PC-9 (cell line): ENCODE results near the gene F11. TPM values are rescaled to one million over a fixed set of nuclear protein-coding genes. Genes with fewer than 3 reads are reported as not detected.

ENCODE experiments used
- BruUV-seq: library from RNA; stranded (reverse); fragments of 400-500 nt; replicated peaks from 2 replicates; lab custom pipeline; 2021; lab: Mats Ljungman, UMichigan
- CTCF ChIA-PET: fragments of 300-600 bp; sonication (Branson Sonifier 250); formaldehyde crosslinking; loops from one replicate; lab custom pipeline; 2022; ENCODE audit warnings: antibody characterized with exemption; lab: Charles Lee
- POLR2A ChIA-PET: fragments of 300-600 bp; sonication (Branson Sonifier 250); formaldehyde crosslinking; loops from one replicate; lab custom pipeline; 2022; ENCODE audit warnings: antibody characterized with exemption; ENCODE audit not compliant: unreplicated experiment; lab: Charles Lee
- DNase-seq, 2 experiments: peaks; one replicate each; pipeline versions ENCODE4 v3.0.0 to v3.0.0-alpha.2; 2015 to 2022; ENCODE audit warnings: mixed read lengths in 1 of 2
- H2AFZ ChIP-seq: fragments of 200-600 bp; sonication (generic); 2 replicates; pipeline ENCODE4 v1.8.1; 2017; ENCODE audit warnings: antibody characterized with exemption
- H3F3A ChIP-seq: fragments of 200-600 bp; sonication (generic); 2 replicates; pipeline ENCODE4 v1.8.1; 2017; ENCODE audit warnings: antibody characterized with exemption, mild to moderate bottlenecking, low read depth; ENCODE audit not compliant: insufficient read depth
- H3K27ac ChIP-seq: fragments of 200-600 bp; sonication (generic); 2 replicates; pipeline ENCODE4 v1.6.1; 2016; ENCODE audit warnings: mixed run types
- H3K27me3 ChIP-seq: fragments of 200-600 bp; sonication (generic); 2 replicates; pipeline ENCODE4 v1.6.1; 2016; ENCODE audit warnings: low read depth, mixed run types; ENCODE audit not compliant: insufficient read depth
- H3K36me3 ChIP-seq: fragments of 200-600 bp; sonication (generic); 2 replicates; pipeline ENCODE4 v1.6.1; 2016; ENCODE audit warnings: low read depth, mixed run types
- H3K4me1 ChIP-seq: fragments of 200-600 bp; sonication (generic); replicated peaks from 2 replicates; pipeline ENCODE4 v1.6.1; 2016; ENCODE audit warnings: mixed run types; ENCODE audit not compliant: insufficient read depth
- H3K4me2 ChIP-seq: fragments of 200-600 bp; sonication (generic); 2 replicates; pipeline ENCODE4 v1.6.1; 2017; ENCODE audit warnings: mixed run types
- H3K4me3 ChIP-seq: fragments of 200-600 bp; sonication (generic); 2 replicates; pipeline ENCODE4 v1.6.1; 2016; ENCODE audit warnings: mixed run types
- H3K79me2 ChIP-seq: fragments of 200-600 bp; sonication (generic); 2 replicates; pipeline ENCODE4 v1.6.1; 2017; ENCODE audit warnings: low read depth, mixed run types
- H3K9me2 ChIP-seq: fragments of 200-600 bp; sonication (generic); 2 replicates; pipeline ENCODE4 v1.8.1; 2017; ENCODE audit warnings: mild to moderate bottlenecking; ENCODE audit not compliant: insufficient read depth
- H3K9me3 ChIP-seq: fragments of 200-600 bp; sonication (generic); 2 replicates; pipeline ENCODE4 v1.8.1; 2016; ENCODE audit warnings: low read depth; ENCODE audit not compliant: insufficient read depth
- H4K20me1 ChIP-seq: fragments of 200-600 bp; sonication (generic); 2 replicates; pipeline ENCODE4 v1.8.1; 2017; ENCODE audit not compliant: insufficient read depth
- EZH2 ChIP-seq: fragments of 200-600 bp; sonication (generic); IDR thresholded peaks from 2 replicates; pipeline ENCODE4 v1.8.0; 2017; ENCODE audit warnings: antibody characterized with exemption, low read depth
- intact Hi-C: fragments of 100-400 bp; cut with micrococcal nuclease; formaldehyde crosslinking; loops from one replicate; pipeline ENCODE4 v1.10.0; 2022; ENCODE audit not compliant: unreplicated experiment
- total RNA-seq: library from RNA; stranded (reverse); gene quantifications from 2 replicates; pipeline ENCODE4 v1.2.3, GENCODE V29; 2021
- TF ChIP-seq, protein P1 (sequence below): fragments of 200-600 bp; sonication (generic); conservative IDR thresholded peaks from 2 replicates; pipeline ENCODE4 v1.6.1; 2017; ENCODE audit warnings: mixed run types, antibody characterized with exemption, mild to moderate bottlenecking, moderate library complexity

Gene F11
- total RNA-seq, 1 experiment from 2014 or later = not detected

- no peak overlapping the region for H3K4me3 ChIP-seq
- no peak overlapping the region for H2AFZ ChIP-seq
- TF ChIP-seq EZH2 = no peak
- TF ChIP-seq, protein P1, sequence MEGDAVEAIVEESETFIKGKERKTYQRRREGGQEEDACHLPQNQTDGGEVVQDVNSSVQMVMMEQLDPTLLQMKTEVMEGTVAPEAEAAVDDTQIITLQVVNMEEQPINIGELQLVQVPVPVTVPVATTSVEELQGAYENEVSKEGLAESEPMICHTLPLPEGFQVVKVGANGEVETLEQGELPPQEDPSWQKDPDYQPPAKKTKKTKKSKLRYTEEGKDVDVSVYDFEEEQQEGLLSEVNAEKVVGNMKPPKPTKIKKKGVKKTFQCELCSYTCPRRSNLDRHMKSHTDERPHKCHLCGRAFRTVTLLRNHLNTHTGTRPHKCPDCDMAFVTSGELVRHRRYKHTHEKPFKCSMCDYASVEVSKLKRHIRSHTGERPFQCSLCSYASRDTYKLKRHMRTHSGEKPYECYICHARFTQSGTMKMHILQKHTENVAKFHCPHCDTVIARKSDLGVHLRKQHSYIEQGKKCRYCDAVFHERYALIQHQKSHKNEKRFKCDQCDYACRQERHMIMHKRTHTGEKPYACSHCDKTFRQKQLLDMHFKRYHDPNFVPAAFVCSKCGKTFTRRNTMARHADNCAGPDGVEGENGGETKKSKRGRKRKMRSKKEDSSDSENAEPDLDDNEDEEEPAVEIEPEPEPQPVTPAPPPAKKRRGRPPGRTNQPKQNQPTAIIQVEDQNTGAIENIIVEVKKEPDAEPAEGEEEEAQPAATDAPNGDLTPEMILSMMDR = no peak
- no peaks in the 10 kb centered on the region for H3F3A ChIP-seq
- no peaks in the 10 kb centered on the region for H4K20me1 ChIP-seq
- ChIA-PET POLR2A (no interaction called here), CTCF (no interaction called here)
- no peak overlapping the region for H3K4me2 ChIP-seq
- no peaks in the 10 kb centered on the region; the same call in 1 of the 2 replicates for H3K9me3 ChIP-seq
- no TSS peak for BruUV-seq
- peaks cover 31% of the 10 kb centered on the region; the same call in 1 of the 2 replicates for H3K27me3 ChIP-seq
- H3K79me2 ChIP-seq = no peaks in the 10 kb centered on the region
- no peaks in the 10 kb centered on the region for H3K4me1 ChIP-seq
- no peak overlapping the region for H3K27ac ChIP-seq
- intact Hi-C loops = no loop called here
- H3K9me2 ChIP-seq = no peaks in the 10 kb centered on the region
- H3K36me3 ChIP-seq = no peaks in the 10 kb centered on the region
- DNase-seq = no peak
Measured at GRCh38 chr4:186249785-186250754, 15.9 kb upstream of the F11 start.

DNA sequence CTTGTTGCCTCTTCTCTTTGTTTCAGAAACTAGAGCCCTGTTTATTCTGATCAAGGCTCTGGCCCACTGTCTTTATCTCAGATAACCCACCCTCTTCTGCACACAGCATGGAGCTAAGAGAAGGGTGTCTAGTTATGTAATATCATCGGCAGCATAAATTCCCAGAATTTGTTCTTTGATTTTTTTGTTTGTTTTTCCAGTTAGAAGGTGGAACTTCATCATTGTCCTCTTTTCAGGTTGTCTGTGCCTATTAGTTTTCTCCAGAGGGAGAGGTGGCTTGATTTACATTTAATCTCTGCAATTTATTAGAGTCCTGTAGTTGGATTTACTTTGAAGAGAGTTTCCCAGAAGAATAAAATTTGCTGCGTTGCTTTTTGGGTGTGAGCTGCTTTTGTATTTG, 15.2 kb upstream of the F11 start:
- BruUV-seq = no TSS peak
- H3K4me2 ChIP-seq = no peak overlapping the region
- no peak overlapping the region for H3K27ac ChIP-seq
- no peaks in the 10 kb centered on the region for H3K4me1 ChIP-seq
- no peaks in the 10 kb centered on the region for H3K79me2 ChIP-seq
- no peaks in the 10 kb centered on the region for H3F3A ChIP-seq
- H3K4me3 ChIP-seq = no peak overlapping the region
- intact Hi-C loops = no loop called here
- ChIA-PET CTCF (no interaction called here), POLR2A (no interaction called here)
- no peak for TF ChIP-seq EZH2
- TF ChIP-seq, protein P1 = no peak
- no peak for DNase-seq
- peaks cover 38% of the 10 kb centered on the region; the same call in 1 of the 2 replicates for H3K27me3 ChIP-seq
- no peaks in the 10 kb centered on the region for H3K36me3 ChIP-seq
- no peaks in the 10 kb centered on the region; the same call in 1 of the 2 replicates for H3K9me3 ChIP-seq
- no peak overlapping the region for H2AFZ ChIP-seq
- H3K9me2 ChIP-seq = no peaks in the 10 kb centered on the region
- no peaks in the 10 kb centered on the region for H4K20me1 ChIP-seq

DNA sequence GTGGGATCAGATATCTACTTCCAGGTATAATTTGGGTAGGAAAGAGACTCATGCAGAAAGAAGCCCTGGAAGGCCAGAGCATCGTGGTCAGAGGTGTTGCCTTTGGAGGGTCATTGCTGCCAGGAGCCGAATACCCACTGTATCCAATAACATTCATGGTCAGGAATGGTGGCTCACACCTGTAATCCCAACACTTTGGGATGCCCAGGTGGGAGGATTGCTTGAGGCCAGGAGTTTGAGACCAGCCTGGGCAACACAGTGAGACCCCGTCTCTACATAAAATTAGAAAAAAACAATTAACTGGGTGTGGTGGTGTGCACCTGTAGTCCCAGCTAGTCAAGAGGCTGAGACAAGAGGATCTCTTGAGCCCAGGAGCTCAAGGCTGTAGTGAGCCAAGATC, 10.9 kb upstream of the F11 start:
- BruUV-seq = no TSS peak
- Histone ChIP-seq H3K27me3 (peaks cover 48% of the 10 kb centered on the region; the same call in 1 of the 2 replicates), H4K20me1 (no peaks in the 10 kb centered on the region), H3K9me3 (no peaks in the 10 kb centered on the region; the same call in 1 of the 2 replicates), H3K4me1 (no peaks in the 10 kb centered on the region), H3F3A (no peaks in the 10 kb centered on the region), H3K9me2 (no peaks in the 10 kb centered on the region), H3K36me3 (no peaks in the 10 kb centered on the region), H3K4me2 (no peak overlapping the region), H3K79me2 (no peaks in the 10 kb centered on the region), H2AFZ (no peak overlapping the region), H3K4me3 (no peak overlapping the region), H3K27ac (no peak overlapping the region)
- ChIA-PET CTCF (no interaction called here), POLR2A (no interaction called here)
- no peak for DNase-seq
- intact Hi-C loops = no loop called here
- TF ChIP-seq, protein P1 = no peak
- no peak for TF ChIP-seq EZH2
